Non-pigmented ciliary epithelial cell (primary cell): ENCODE results near the gene BACE2.
"Not testable (repeated sequence)": the region's sequence is repeated elsewhere in the genome, so short reads cannot be mapped to it uniquely, and the experiment has no call there.

Experiments
- DNase-seq: peaks from one replicate; pipeline ENCODE4 v3.0.0-alpha.2; 2010; ENCODE audit warnings: low read depth

Gene BACE2

GRCh38 chr21:41240040-41240439, 72.1 kb downstream of the BACE2 start:
- DNase-seq: no peak

GRCh38 chr21:41241341-41241740, 73.4 kb downstream of the BACE2 start:
- no peak for DNase-seq

- DNase-seq: no peak
Observed at GRCh38 chr21:41242238-41242829, 74.4 kb downstream of the BACE2 start.

- DNase-seq: no peak
Observed at GRCh38 chr21:41243107-41243506, 75.1 kb downstream of the BACE2 start.

- not testable (repeated sequence) for DNase-seq
Observed at GRCh38 chr21:41244266-41244880, 76.4 kb downstream of the BACE2 start.

GRCh38 chr21:41245509-41246135, 77.7 kb downstream of the BACE2 start:
- DNase-seq: no peak

GRCh38 chr21:41246808-41247207, 78.8 kb downstream of the BACE2 start:
- no peak for DNase-seq

- peak; percentile 44 for DNase-seq
Observed at GRCh38 chr21:41247561-41248545, 79.9 kb downstream of the BACE2 start.

GRCh38 chr21:41249476-41249875, 81.5 kb downstream of the BACE2 start:
- no peak for DNase-seq

- no peak for DNase-seq
Observed at GRCh38 chr21:41250519-41250918, 82.6 kb downstream of the BACE2 start.

GRCh38 chr21:41251961-41252642, 84.1 kb downstream of the BACE2 start:
- DNase-seq: peak; percentile 70

GRCh38 chr21:41254090-41254700, 86.2 kb downstream of the BACE2 start:
- no peak for DNase-seq

GRCh38 chr21:41255190-41255589, 87.2 kb downstream of the BACE2 start:
- DNase-seq: no peak

- not testable (repeated sequence) for DNase-seq
Observed at GRCh38 chr21:41256231-41256630, 88.3 kb downstream of the BACE2 start.

GRCh38 chr21:41256771-41257702, 89.1 kb downstream of the BACE2 start:
- DNase-seq: no peak

GRCh38 chr21:41258617-41259016, 90.7 kb downstream of the BACE2 start:
- no peak for DNase-seq

GRCh38 chr21:41260428-41260827, 92.5 kb downstream of the BACE2 start:
- no peak for DNase-seq

- no peak for DNase-seq
Observed at GRCh38 chr21:41267346-41267745, 99.4 kb downstream of the BACE2 start.

GRCh38 chr21:41269535-41269934, 101.6 kb downstream of the BACE2 start:
- no peak for DNase-seq

GRCh38 chr21:41277196-41277595, 109.2 kb downstream of the BACE2 start:
- DNase-seq: no peak
